Activated naive CD4-positive, alpha-beta T cell treated with anti-CD3 and anti-CD28 coated beads, Interleukin-2, amount 10 ng/mL, durations not matched to agents 7 days and 5 days (primary cell): ENCODE data around the gene RAX2.

Source experiments
- CTCF ChIA-PET: fragments of 350-600 bp; sonication (Branson Sonifier 250); formaldehyde crosslinking; loops from one replicate; lab custom pipeline; 2021; ENCODE audit warnings: antibody characterized with exemption; lab: Charles Lee
- DNase-seq: peaks from one replicate; pipeline ENCODE4 v3.0.0-alpha.2; 2020
- H3K27ac Mint-ChIP-seq: one replicate; pipeline ENCODE4 v1.8.0; 2021; ENCODE audit warnings: mild to moderate bottlenecking, moderate library complexity, mixed read lengths
- H3K27me3 Mint-ChIP-seq: one replicate; pipeline ENCODE4 v1.8.0; 2021; ENCODE audit warnings: mild to moderate bottlenecking, mixed read lengths
- H3K36me3 Mint-ChIP-seq: one replicate; pipeline ENCODE4 v1.8.0; 2021; ENCODE audit warnings: mixed read lengths
- H3K4me1 Mint-ChIP-seq: one replicate; pipeline ENCODE4 v1.8.0; 2021; ENCODE audit warnings: mixed read lengths
- H3K4me3 Mint-ChIP-seq: one replicate; pipeline ENCODE4 v1.8.0; 2021; ENCODE audit warnings: mild to moderate bottlenecking, moderate library complexity, mixed read lengths
- H3K9me3 Mint-ChIP-seq: one replicate; pipeline ENCODE4 v1.8.0; 2021; ENCODE audit warnings: mixed read lengths

The RAX2 gene

DNA sequence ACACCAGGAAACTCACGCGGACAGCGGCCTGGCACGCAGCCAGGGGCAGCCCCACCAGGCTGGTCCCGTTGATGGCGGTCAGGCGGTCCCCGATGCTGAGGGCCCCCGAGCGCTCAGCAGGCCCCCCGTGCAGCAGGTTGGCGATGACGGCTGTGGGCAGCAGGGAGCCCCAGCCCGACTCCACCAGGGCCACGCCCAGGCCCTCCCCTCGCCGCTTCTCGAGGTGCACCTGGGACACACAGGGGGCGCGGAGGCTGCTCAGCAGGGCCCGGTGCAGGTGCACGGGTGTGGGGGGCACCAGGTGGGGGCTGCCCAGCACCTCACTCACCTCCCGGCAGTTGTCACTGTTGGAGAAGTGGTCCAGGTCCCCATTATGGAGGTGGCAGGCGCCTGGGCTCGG lies 19.5 kb downstream of the RAX2 start:
- DNase-seq: no peak
- peaks cover 42% of the 10 kb centered on the region for H3K36me3 Mint-ChIP-seq
- CTCF ChIA-PET: no interaction called here
- no peak overlapping the region for H3K4me3 Mint-ChIP-seq
- H3K27me3 Mint-ChIP-seq: no peaks in the 10 kb centered on the region
- H3K4me1 Mint-ChIP-seq: peaks cover 13% of the 10 kb centered on the region
- H3K9me3 Mint-ChIP-seq: no peaks in the 10 kb centered on the region
- H3K27ac Mint-ChIP-seq: no peak overlapping the region

DNA sequence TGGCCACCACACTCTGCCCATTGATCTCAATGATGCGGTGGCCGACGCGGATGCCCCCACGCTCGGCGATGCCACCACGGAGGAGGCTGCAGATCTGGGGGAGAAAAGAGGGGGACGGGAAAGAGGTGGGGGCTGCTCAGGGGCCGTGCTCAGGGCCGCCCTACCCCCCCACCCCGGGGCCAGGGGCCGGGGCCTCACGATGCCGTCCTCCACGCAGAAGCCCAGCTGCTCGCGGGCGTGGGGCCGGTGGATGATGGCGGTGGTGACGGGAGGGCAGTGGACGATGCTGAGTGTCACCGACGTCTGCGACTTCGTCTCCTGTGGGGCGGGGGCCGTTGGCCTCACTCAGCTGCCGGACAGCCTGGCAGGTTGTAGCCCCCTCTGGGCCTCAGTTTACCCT lies 20.8 kb downstream of the RAX2 start:
- CTCF ChIA-PET: no interaction called here
- H3K27me3 Mint-ChIP-seq: no peaks in the 10 kb centered on the region
- peaks cover 10% of the 10 kb centered on the region for H3K4me1 Mint-ChIP-seq
- H3K36me3 Mint-ChIP-seq: peaks cover 39% of the 10 kb centered on the region
- H3K27ac Mint-ChIP-seq: no peak overlapping the region
- no peaks in the 10 kb centered on the region for H3K9me3 Mint-ChIP-seq
- no peak overlapping the region for H3K4me3 Mint-ChIP-seq
- DNase-seq: no peak

DNA sequence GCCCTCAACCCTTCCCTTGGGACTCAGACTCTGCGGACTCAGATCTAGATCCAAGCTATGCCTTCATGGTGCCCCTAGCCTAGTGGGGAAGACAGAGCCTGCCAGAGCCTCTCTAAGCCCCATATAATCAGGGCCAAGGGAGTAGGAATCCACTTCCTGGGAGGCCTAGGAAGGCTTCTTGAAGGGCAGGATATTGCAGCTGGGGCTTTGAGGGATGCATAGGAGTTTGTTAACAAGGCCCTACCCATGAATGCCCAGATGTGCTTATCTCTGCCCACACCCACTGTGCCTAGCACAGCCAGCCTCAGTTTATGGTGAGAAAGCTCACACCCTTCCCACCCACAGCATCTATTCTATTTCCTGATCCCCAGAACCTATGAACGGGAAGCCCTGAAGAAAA lies 21.8 kb downstream of the RAX2 start:
- CTCF ChIA-PET: no interaction called here
- no peaks in the 10 kb centered on the region for H3K9me3 Mint-ChIP-seq
- no peak for DNase-seq
- no peak overlapping the region for H3K4me3 Mint-ChIP-seq
- H3K36me3 Mint-ChIP-seq: peaks cover 32% of the 10 kb centered on the region
- peaks cover 5% of the 10 kb centered on the region for H3K4me1 Mint-ChIP-seq
- no peaks in the 10 kb centered on the region for H3K27me3 Mint-ChIP-seq
- no peak overlapping the region for H3K27ac Mint-ChIP-seq

DNA sequence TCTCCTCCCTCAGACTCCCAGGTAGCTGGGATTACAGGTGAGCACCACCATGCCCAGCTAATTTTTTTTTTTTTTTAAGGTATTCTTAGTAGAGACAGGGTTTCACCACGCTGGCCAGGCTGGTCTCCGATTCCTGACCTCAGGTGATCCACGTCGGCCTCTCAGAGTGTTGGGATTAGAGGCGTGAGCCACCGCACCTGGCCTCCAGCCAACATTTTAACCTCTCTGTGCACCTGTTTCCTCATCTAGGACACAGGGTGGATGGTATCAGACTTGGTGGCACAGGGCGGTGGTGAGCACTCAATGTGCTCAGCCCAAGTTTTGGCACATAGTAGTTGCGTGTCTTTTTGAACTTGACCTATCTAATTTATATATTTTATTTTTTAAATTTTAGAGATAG lies 23.1 kb downstream of the RAX2 start:
- H3K4me3 Mint-ChIP-seq: no peak overlapping the region
- peaks cover 22% of the 10 kb centered on the region for H3K36me3 Mint-ChIP-seq
- CTCF ChIA-PET: no interaction called here

DNA sequence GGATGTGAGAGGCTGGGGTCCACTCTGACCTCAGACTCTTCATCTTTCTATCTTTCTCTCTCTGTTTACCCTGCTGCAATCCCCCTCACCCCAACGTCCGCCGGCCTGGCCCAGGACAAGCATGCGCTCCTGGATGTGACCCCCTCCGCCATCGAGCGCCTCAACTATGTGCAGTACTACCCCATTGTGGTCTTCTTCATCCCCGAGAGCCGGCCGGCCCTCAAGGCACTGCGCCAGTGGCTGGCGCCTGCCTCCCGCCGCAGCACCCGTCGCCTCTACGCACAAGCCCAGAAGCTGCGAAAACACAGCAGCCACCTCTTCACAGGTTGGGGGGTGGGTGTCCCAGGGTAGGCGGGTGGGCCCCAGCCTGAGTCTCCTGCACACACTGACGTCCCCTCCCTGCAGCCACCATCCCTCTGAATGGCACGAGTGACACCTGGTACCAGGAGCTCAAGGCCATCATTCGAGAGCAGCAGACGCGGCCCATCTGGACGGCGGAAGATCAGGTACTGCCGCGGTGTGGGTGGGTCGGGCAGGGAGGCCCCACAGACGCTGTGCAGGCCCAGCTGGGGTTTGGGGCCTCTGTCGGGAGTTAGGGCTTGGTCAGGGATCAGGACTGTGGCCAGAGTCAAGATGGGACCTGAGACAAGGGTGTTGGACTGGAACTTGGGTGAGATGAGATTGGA lies 25.5 kb downstream of the RAX2 start:
- Mint-ChIP-seq H3K4me3 (no peak overlapping the region), H3K27ac (peak overlapping the region; percentile 60), H3K4me1 (no peaks in the 10 kb centered on the region), H3K36me3 (peaks cover 17% of the 10 kb centered on the region), H3K9me3 (no peaks in the 10 kb centered on the region), H3K27me3 (no peaks in the 10 kb centered on the region)
- DNase-seq: no peak
- CTCF ChIA-PET: no interaction called here

More for the DNA sequence above, 23.1 kb downstream of the RAX2 start:
- no peak overlapping the region for H3K27ac Mint-ChIP-seq
- no peaks in the 10 kb centered on the region for H3K9me3 Mint-ChIP-seq
- no peaks in the 10 kb centered on the region for H3K4me1 Mint-ChIP-seq
- no peak for DNase-seq
- no peaks in the 10 kb centered on the region for H3K27me3 Mint-ChIP-seq

DNA sequence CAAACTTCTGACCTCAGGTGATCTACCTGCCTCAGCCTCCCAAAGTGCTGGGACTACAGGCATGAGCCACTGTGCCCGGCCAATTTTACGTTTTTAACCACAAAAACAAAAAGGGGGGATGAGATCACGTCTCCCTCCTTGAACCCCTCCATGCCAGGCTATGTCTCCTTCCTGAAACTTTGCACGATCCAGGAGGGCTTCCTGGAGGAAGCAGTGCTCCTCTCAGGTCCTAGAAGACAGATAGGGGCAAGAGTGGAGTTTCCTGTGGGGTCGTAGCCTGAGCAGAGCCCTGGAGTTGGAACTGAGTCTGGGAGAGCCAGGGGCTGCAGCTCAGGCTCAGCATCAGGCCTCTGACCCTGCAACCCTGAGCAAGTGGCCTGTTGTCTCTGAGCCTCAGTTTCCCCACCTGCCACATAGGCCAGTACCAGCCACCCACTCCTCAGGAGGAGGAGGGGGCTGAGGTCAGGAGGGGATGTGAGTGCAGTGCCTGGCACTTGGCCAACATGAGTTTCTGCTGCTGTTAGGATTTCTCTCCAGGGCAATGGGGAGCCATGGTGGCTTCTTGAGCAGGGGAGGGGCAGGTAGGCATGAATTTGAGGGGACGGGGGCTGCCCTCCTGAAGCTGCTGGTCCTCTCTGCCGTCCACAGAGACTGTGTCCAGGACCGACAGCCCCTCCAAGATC lies 26.5 kb downstream of the RAX2 start:
- Mint-ChIP-seq H3K36me3 (peaks cover 11% of the 10 kb centered on the region), H3K9me3 (no peaks in the 10 kb centered on the region), H3K27ac (no peak overlapping the region), H3K4me1 (no peaks in the 10 kb centered on the region), H3K4me3 (no peak overlapping the region), H3K27me3 (no peaks in the 10 kb centered on the region)
- no peak for DNase-seq
- CTCF ChIA-PET: no interaction called here

DNA sequence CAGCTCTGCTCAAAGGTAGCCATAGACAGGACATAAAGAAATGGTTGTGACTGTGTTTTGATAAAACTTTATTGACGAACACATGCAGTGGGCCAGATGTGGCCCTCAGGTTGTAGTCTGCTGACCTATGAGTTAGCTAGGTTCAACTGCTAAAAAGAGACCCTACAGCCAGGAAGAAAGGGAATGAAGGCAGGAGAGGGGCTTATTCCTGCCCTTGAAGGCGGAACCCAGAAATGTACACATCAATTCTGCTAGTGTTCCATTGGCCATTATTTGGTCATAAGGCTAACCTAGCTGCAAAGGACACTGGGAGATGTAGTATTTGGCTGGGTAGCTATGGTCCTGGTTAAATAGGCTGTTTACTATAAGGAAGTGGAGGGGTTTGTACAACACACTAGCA lies 28.5 kb downstream of the RAX2 start:
- Mint-ChIP-seq H3K4me3 (no peak overlapping the region), H3K27ac (no peak overlapping the region), H3K36me3 (no peaks in the 10 kb centered on the region), H3K9me3 (no peaks in the 10 kb centered on the region), H3K27me3 (no peaks in the 10 kb centered on the region), H3K4me1 (peaks cover 14% of the 10 kb centered on the region)
- CTCF ChIA-PET: interaction anchor here (0.5 kb wide), 1 partner anchor 641 kb away, joined by 3 read pairs; no protein-coding TSS in a partner anchor
- no peak for DNase-seq

DNA sequence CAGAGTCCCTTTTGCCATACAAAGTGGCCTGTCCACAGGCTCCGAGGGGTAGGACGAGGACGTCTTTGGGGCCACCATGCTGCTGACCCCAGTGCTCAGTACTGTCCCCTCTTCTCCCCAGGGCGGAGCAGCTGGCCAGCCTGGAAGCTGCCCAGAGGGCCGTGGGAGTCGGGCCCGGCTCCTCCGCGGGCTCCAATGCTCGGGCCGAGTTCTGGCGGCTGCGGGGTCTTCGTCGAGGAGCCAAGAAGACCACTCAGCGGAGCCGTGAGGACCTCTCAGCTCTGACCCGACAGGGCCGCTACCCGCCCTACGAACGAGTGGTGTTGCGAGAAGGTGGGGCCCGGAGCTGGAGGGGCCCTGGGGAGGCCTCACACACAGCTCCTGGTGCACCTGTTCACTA lies 31.6 kb downstream of the RAX2 start:
- no peak for DNase-seq
- Mint-ChIP-seq H3K9me3 (no peaks in the 10 kb centered on the region), H3K4me1 (peaks cover 24% of the 10 kb centered on the region), H3K27ac (no peak overlapping the region), H3K4me3 (no peak overlapping the region), H3K27me3 (no peaks in the 10 kb centered on the region), H3K36me3 (peaks cover 2% of the 10 kb centered on the region)
- CTCF ChIA-PET: no interaction called here

DNA sequence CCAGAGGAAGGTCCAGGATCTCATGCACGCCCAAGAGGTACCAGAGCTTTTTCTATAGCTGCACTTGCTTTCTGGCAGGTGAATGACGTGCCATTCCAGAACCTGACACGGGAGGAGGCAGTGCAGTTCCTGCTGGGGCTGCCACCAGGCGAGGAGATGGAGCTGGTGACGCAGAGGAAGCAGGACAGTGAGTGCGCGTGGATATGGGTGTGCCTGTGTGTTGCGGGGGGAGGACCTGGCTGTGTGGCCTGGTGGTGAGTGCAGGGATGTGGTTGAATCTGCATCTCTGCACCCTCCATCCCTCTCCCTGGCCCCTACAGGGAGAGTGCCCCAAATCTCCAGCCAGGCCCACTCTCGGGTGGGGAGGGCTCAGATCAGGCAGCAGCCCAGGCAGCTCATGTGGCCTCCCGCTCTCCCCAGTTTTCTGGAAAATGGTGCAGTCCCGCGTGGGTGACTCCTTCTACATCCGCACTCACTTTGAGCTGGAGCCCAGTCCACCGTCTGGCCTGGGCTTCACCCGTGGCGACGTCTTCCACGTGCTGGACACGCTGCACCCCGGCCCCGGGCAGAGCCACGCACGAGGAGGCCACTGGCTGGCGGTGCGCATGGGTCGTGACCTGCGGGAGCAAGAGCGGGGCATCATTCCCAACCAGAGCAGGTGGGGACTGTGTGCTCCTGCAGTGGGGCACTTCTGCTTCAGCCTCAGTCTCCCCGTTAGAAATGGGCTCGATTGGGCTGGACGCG lies 33.4 kb downstream of the RAX2 start:
- Mint-ChIP-seq H3K27me3 (peaks cover 8% of the 10 kb centered on the region), H3K9me3 (no peaks in the 10 kb centered on the region), H3K4me1 (peaks cover 24% of the 10 kb centered on the region), H3K27ac (peak overlapping the region; percentile 95), H3K4me3 (no peak overlapping the region), H3K36me3 (peaks cover 2% of the 10 kb centered on the region)
- CTCF ChIA-PET: interaction anchor here (1.3 kb wide), 1 partner anchor 110 kb away, joined by 4 read pairs; no protein-coding TSS in a partner anchor
- DNase-seq: no peak

DNA sequence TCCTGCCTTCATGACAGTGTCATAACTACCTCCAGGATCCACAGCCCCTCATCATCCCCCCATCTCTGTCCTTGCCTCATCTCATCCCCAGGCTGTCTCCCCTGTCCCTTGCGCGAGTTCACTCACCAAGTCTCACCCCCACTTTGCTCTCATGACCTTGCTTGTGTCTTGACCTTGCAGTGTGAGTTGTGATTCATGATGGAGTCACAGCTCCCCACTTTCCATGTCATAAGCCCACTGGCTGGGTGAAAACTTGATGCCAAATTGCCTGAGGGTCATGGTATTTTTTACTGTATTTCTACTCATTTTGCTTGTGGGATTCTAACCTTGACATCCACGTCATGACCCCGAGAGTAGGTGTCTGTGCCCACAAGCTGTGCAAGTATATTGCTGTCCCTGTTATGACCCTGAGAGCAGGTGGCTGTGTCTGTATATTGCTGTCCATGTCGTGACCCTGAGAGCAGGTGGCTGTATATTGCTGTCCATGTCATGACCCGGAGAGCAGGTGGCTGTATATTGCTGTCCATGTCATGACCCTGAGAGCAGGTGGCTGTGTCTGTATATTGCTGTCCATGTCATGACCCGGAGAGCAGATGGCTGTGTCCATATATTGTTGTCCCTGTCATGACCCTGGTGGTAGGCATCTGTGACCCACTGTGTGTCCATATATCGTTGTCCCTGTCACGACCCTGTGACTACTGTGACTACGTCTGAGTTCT lies 34.4 kb downstream of the RAX2 start:
- Mint-ChIP-seq H3K27me3 (peaks cover 11% of the 10 kb centered on the region), H3K4me1 (peaks cover 24% of the 10 kb centered on the region), H3K4me3 (no peak overlapping the region), H3K27ac (peak overlapping the region; percentile 95), H3K9me3 (no peaks in the 10 kb centered on the region), H3K36me3 (peaks cover 2% of the 10 kb centered on the region)
- CTCF ChIA-PET: interaction anchor here (0.8 to 1.3 kb wide), 2 partner anchors 112 to 193 kb away, joined by 3 to 4 read pairs; no protein-coding TSS in a partner anchor
- DNase-seq: no peak

DNA sequence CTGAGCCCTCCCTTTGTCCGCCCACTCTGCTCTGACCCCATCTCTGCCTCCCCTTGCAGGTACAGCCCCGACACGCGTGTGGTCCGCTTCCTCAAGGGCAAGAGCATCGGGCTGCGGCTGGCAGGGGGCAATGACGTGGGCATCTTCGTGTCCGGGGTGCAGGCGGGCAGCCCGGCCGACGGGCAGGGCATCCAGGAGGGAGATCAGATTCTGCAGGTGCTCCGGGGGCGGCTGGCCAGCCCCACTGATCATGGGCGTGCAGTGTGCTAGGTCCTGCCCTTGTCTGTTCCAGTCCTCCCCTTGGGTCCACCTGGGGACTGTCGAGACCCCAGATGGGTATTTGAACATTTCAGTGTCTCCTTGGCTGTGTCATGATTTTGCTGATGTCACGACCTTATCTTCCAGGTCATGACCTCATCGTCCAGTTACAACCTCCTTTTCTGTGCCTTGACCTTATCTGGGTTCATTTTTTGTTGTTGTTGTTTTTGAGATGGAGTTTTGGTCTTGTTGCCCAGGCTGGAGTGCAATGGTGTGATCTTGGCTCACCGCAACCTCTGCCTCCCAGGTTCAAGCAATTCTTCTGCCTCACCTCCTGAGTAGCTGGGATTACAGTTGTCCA lies 35.8 kb downstream of the RAX2 start:
- H3K4me3 Mint-ChIP-seq: no peak overlapping the region
- H3K27me3 Mint-ChIP-seq: peaks cover 11% of the 10 kb centered on the region
- H3K36me3 Mint-ChIP-seq: peaks cover 2% of the 10 kb centered on the region
- no peak for DNase-seq
- H3K4me1 Mint-ChIP-seq: peaks cover 24% of the 10 kb centered on the region
- CTCF ChIA-PET: no interaction called here
- H3K27ac Mint-ChIP-seq: no peak overlapping the region
- no peaks in the 10 kb centered on the region for H3K9me3 Mint-ChIP-seq

DNA sequence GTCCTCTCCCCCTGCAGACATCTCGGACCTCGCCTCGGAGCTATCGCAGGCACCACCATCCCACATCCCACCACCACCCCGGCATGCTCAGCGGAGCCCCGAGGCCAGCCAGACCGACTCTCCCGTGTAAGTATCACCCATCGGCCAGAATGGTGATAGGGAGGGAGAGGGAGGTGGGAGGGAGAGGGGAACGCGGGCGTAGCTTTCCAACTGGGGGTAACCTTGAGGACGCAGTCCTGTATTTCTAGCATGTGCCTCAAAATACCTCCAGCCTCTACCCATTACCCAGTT lies 37.8 kb downstream of the RAX2 start:
- H3K36me3 Mint-ChIP-seq: peaks cover 2% of the 10 kb centered on the region
- H3K9me3 Mint-ChIP-seq: no peaks in the 10 kb centered on the region
- DNase-seq: no peak
- peaks cover 11% of the 10 kb centered on the region for H3K27me3 Mint-ChIP-seq
- CTCF ChIA-PET: no interaction called here
- H3K4me3 Mint-ChIP-seq: no peak overlapping the region
- no peak overlapping the region for H3K27ac Mint-ChIP-seq
- H3K4me1 Mint-ChIP-seq: peaks cover 17% of the 10 kb centered on the region

DNA sequence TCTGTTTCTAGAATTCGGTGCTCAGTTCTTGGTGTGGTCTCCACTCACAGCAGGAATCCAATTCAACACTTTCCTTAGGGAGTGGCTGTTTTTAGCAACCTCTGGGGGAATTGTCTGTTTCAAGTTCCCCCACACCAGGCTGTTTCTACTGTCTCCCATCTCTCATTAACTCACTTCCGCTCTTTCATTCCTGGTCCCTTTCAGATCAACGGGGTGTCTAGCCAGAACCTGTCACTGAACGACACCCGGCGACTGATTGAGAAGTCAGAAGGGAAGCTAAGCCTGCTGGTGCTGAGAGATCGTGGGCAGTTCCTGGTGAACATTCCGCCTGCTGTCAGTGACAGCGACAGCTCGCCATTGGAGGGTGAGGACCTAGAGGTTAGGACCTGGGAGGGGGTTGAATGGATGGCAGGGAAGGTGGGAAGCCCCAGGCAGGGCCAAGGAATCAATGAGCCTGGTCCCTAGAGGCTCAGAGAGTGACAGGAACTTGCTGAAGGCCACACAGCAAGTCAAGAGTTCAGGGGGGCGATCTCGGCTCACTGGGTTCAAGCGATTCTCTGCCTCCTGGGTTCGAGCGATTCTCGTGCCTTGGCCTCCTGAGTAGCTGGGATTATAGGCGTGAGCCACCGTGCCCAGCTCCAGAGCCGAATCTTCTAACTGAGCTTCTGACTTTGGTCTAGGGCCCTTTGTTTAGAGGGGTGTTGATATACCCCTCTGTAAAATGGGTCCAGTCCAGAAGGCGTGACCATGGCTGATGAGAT lies 38.3 kb downstream of the RAX2 start:
- CTCF ChIA-PET: no interaction called here
- Mint-ChIP-seq H3K36me3 (peaks cover 2% of the 10 kb centered on the region), H3K4me3 (no peak overlapping the region), H3K27me3 (peaks cover 11% of the 10 kb centered on the region), H3K9me3 (no peaks in the 10 kb centered on the region), H3K27ac (no peak overlapping the region), H3K4me1 (peaks cover 12% of the 10 kb centered on the region)
- DNase-seq: no peak
